ENCODE results near the gene HIRA.

DNA sequence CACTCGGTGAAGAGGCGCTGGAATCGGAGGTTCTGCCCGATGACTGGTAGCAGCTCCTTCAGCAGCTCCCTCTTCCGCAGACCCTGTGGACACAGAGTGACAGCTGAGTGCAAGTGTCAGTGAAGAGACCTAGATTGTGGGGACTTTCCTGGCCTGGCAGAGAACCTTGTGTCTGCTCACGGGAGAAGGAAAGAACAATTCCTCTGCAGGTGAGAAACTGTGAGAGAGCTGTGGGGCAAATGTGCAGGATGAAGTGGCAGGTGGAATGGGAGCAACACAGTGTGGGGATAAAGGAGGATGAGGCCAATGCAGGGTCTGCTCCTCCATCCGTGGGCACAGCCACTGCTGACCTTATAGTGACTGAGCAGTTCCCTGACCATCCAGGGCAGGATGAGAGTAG, 100.1 kb downstream of the HIRA start:
- TF ChIP-seq CTCF (IDR thresholded peaks at IDR 0.05; ENCODE audit: poor library complexity, severe bottlenecking) (no peak), RAD21 (conservative IDR thresholded peaks at IDR 0.05) (no peak), EP300 (conservative IDR thresholded peaks at IDR 0.05; ENCODE audit: poor library complexity, severe bottlenecking) (no peak), POLR2AphosphoS5 (IDR thresholded peaks at IDR 0.05) (no peak)

All from neural cell (in vitro differentiated cells).